ENCODE results near the gene KCNC2.

GRCh38 chr12:75080582-75080981, 129.1 kb downstream of the KCNC2 start:
- TF ChIP-seq CTCF (IDR thresholded peaks at IDR 0.05) (no peak), POLR2A (IDR thresholded peaks at IDR 0.05) (no peak), POLR2AphosphoS5 (IDR thresholded peaks at IDR 0.05) (no peak)
